Measurements from ENCODE around the gene MAP3K5. TPM values are rescaled to one million over a fixed set of nuclear protein-coding genes. Genes with fewer than 3 reads are reported as not detected.
"Not testable (repeated sequence)": the region's sequence is repeated elsewhere in the genome, so short reads cannot be mapped to it uniquely, and the experiment has no call there.

MAP3K5 gene
- total RNA-seq, 2 experiments from 2014 or later: 9.2 to 11.0 TPM

DNA sequence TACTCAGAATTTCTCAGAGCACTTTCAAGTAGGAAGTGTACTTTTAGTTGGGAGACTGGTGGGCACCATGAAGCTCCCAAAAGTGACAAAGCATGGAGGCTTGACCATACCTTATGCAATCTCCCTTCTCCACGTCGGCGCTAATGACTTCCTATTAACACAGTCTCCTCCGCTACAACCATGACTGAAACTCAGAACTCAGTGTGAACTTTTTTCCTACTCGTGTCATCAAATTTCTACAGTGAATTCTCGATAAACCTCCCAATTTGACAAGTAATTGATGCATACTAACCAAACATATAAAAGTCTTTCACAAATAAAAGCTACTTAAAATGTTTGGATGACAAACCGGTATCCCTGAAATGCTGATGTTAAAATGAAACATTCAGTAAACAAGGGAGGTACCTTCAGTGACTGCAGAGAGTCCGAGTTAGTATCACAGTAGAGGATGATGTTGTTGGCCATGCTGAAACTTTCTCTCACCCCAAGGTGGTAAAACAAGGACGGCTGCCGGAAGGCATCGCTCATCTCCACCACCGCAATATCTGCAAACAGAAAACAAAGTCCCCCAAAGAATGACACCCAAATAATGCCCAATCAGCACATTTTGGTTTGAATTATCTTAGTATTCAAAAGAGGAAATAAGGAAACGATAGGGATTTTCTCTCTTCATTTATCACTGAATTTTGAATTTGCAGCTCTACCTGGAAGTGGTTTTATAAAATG, 72.1 kb downstream of the MAP3K5 start:
- POLR2A ChIA-PET: no interaction called here
- CTCF ChIA-PET: interaction anchor here (0.5 to 1.1 kb wide), 4 partner anchors 29 to 76 kb away, joined by 3 to 5 read pairs (median 4); partner anchors contain the start of gene MAP3K5

DNA sequence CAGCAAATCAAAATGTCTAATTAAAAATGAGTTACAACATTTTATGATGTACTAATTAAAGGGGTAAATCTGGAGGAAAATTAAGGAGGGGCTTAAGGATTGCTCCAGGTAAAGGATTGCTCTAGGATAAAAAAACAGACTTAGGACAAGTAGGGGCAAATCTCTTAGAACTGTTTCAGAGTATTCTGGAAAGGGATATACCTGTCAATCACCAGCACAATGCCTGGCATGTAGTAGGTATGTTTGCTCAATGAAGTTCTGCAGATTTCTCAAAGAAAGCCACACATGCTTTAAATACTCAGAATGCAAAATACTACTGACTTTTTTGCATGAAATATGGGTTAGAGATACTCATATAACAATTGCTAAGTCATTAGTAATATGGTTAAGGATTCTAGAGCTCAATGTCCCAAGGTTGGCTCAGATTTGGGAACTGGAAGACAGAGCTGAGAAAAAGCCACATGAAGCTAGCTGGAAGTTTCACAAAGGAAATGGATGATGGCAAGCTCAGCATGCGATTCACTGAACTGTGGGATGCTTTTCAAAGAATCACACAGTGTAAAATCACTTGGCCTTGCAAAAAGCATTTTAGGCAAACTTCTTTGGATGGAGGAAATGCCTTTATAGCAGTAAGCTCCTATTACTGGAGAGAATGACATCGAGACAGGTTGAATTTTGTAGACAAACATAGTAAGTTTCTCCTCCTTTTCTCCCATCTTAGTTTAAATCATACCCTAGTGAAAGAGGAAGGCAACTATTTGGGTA, 72.8 kb downstream of the MAP3K5 start:
- POLR2A ChIA-PET: interaction anchor here (1.3 kb wide), 1 partner anchor 73 kb away, joined by 3 read pairs; the partner anchor contains the start of gene MAP3K5

DNA sequence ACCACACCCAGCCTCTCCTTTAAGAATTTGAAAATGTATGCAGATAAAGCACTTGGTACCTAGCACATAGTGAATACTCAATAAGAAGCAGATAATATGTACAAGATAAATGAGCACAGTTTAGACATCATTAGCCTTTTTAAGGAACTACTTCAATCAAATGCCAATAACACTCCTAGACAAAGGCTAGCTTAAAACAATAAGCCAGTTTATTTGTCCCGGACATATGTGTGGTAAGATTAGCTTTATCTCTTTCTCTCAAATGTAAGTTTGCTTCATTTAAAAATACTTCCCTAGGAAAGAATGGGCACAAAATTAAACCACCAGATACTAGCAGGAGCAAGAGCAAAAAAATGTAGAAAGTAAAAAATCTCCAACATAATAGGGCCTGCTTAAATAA, 73.8 kb downstream of the MAP3K5 start:
- ChIA-PET CTCF (interaction anchor here (1.4 kb wide), 1 partner anchor 74 kb away, joined by 3 read pairs; no protein-coding TSS in a partner anchor), POLR2A (interaction anchor here (1.3 kb wide), 1 partner anchor 74 kb away, joined by 3 read pairs; the partner anchor contains the start of gene MAP3K5)

More for the DNA sequence above, 72.8 kb downstream of the MAP3K5 start:
- CTCF ChIA-PET: interaction anchor here (0.5 to 1.1 kb wide), 4 partner anchors 29 to 75 kb away, joined by 3 to 5 read pairs (median 4); partner anchors contain the start of gene MAP3K5

DNA sequence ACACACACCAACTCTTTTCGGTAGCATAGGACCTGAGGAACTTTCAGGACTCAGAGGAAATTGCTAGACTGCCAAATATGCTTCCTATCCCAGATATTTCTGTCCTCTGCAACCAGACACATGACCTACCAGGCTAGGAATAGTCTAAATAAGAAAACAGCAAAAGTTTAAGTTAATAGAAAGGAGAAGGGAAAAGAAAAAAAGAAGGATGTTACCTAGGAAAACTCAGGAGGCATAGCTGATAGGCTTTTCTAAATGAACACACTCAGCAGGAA, 74.6 kb downstream of the MAP3K5 start:
- ChIA-PET POLR2A (no interaction called here), CTCF (interaction anchor here (1.4 kb wide), 1 partner anchor 73 kb away, joined by 3 read pairs; no protein-coding TSS in a partner anchor)

DNA sequence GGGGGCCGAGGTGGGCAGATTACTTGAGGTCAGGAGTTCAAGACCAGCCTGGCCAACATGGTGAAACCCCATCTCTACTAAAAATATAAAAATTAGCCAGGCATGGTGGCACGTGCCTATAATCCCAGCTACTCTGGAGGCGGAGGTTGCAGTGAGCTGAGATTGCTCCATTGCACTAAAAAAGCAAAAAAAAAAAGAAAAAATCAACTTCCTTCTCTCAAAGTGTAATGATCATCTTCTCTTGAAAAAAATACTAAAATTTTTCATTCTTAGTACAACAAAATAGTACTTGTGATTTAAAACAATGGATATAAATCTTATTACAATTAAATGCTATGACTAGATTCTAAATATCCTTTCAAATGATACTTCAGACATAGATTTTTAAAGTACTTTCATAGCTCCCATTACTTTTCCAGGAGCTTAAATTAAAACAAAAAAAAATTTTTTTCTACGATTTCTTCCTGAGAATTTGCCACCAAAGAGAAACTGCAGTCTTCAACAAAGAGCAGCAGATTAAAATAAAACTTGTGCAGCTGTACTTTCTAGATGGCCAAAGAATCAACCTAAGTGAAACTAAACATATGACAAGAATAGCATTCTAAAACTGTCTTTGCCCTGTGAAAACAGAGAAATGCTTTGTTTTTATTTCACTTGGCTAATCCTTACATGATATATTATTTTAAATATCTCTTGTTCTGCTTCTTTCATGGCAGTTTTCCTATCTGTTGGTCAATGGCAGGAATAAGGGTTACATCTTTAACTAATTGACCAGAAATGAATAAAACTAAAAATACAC, 75.2 kb downstream of the MAP3K5 start:
- ChIA-PET CTCF (no interaction called here), POLR2A (no interaction called here)

DNA sequence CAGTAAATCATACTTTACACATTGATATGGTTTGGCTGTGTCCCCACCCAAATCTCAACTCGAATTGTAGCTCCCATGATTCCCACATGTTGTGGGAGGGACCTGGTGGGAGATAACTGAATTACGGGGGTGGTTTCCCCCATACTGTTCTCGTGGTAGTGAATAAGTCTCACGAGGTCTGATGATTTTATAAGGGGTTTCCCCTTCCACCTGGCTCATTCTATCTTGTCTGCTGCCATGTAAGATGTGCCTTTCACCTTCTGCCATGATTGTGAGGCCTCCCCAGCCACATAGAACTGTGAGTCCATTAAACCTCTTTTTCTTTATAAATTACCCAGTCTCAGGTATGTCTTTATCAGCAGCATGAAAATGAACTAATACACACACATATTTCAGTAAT, 79.6 kb downstream of the MAP3K5 start:
- POLR2A ChIA-PET: not testable (repeated sequence)
- CTCF ChIA-PET: interaction anchor here (1.1 kb wide), 1 partner anchor 80 kb away, joined by 3 read pairs; the partner anchor contains the start of gene MAP3K5

DNA sequence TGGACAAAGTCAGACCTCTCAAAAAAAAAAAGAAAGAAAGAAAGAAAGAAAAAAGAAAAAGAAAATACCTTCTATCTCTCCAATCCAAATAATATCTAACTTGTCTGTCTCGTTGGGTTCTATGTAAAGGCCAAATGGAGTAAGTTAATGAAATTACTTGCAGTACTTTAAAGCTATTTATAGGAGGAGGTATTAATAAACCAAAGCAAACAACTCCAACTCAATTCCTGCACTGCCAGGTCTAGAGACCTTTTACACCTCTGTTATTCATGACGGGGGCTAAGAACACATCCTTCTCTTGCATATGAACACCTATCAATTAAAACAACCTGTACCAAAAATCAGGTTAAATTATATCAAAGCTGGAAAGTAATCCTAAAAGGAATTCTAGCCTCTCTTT, 80.6 kb downstream of the MAP3K5 start:
- POLR2A ChIA-PET: no interaction called here
- CTCF ChIA-PET: interaction anchor here (1.1 kb wide), 2 partner anchors 68 to 81 kb away, joined by 3 read pairs; partner anchors contain the start of gene MAP3K5

DNA sequence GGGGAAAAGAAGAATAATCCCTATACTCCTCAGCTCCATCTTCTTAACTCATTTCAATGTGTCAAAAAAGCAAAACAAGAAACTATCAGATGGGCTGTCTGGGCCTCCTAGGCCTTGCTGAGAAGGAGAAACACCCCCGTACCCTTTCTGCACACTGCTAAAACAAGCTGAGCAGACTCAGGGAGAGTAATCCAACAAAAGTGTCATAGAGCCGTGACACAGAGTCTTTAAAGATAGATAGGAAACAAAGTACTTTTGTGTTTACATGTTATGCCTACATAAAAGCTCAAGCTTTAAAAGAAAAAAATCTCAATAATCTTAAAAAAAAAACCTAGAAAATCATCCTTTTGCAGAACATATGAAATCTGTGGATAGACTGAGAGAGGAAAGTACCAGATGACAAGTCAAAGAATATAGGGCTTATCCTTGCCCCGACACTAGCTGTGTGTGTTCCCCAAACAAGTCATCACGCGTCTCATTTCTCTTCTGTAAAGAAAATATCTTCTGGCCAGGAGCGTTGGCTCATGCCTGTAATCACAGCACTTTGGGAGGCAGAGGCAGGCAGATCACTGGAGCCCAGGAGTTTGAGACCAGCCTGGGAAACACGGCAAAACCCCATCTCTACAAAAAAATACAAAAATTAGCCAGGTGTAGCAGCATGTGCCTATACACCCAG, 81.3 kb downstream of the MAP3K5 start:
- POLR2A ChIA-PET: no interaction called here
- CTCF ChIA-PET: interaction anchor here (1.1 kb wide), 1 partner anchor 67 kb away, joined by 3 read pairs; no protein-coding TSS in a partner anchor

DNA sequence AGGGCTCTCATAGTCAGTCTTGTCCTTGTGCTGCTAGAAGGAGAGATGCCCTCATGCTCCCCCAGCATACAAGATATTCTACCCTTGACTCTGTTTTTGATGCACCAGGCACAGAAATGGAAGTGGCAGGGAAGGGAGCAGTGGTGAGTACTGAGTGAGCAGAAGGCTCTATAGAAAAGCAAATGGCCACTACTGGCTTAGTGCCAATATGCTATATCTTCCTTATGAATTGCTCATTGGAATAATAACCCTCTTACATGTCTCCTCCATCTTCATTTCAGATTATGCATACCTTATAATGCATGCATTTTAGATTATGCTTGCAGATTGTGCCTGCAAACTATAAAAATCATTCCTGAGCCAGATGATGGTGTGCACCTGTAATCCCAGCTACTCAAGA, 82.8 kb downstream of the MAP3K5 start:
- ChIA-PET POLR2A (no interaction called here), CTCF (no interaction called here)

DNA sequence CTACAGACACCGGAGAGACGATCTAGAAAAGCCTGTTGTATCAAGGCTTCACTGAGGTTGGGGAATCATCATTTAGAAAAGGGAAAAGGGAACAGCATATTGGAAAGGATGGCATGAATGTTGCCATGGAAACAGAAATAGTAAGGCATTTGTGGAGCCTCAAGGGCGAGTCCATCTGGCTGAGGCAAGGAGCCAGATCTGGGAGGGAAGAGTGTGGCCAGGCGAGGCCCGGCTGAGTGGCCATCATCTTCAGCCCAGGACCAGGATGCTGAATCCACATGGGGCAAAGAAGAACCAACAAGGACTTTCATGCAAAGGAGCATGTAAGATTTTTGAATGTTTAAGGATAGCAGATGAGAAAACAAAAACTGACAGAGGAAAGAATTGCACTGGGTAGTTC, 85.8 kb downstream of the MAP3K5 start:
- ChIA-PET POLR2A (interaction anchor here (0.6 kb wide), 1 partner anchor 62 kb away, joined by 3 read pairs; no protein-coding TSS in a partner anchor), CTCF (no interaction called here)

DNA sequence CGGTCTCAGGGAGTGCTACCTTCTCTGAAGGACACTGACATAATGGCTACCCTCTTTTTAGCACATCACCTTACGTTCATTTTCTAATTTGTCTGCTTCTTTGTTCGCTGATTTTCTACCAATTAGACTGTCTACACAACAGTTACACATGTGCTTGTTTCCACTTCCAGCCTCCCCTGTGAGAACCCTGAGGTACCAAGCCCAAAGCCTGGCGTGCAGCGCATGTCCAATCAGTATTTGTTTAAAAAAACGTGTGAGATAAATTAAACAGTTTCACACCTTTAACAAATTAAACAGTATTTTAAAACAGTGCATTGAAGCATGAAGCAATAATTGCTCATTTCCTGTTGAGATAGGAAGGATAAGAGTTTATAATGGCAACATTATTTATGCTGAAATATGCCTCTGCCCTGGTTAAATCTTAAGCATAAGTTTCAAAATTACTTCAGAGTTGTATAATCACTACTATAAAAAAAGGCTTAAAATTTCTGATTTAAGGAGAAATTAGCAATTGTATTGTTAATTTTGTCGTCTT, 88.9 kb downstream of the MAP3K5 start:
- POLR2A ChIA-PET: no interaction called here
- CTCF ChIA-PET: no interaction called here

DNA sequence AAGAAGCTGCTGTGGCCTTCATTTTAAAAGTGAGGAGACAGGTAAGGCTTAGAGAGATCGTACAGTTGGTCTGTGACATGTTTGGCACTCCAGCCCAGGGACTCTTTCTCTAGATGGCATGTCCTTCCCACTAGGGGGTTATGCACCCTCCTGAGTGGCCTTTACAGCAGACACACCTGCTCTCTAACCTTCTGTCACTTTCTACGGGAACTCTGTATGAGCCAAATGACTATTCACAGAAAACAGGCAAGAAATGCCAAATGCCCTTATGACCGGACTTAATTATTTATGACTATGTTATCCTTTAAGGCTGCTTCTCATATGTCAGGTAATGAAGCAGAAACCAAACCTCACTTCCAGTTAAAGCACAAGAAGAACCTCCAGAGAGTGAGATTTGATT, 91.2 kb downstream of the MAP3K5 start:
- POLR2A ChIA-PET: interaction anchor here (0.5 kb wide), 1 partner anchor 15 kb away, joined by 3 read pairs; no protein-coding TSS in a partner anchor
- CTCF ChIA-PET: interaction anchor here (1.8 kb wide), 1 partner anchor 91 kb away, joined by 7 read pairs; the partner anchor contains the start of gene MAP3K5

DNA sequence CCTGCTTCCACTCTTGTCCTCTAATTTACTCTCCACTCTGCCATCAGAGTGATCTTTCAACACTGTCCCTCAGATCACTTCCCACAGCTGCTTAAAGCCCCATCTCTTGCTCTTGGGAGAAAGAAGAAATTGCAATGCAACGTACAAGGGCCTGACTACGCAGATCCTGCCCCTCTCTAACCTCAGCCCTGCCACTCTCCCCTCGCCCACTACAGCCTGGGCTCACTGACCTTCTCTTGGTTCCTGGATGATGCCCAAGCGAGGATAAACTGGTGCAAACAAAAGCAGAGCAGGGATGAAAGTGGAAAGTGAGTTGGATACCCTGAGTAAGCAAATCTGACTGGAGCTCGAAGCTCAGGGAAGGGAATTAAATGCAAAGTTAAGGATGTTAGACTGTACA, 92.9 kb downstream of the MAP3K5 start:
- ChIA-PET POLR2A (no interaction called here), CTCF (no interaction called here)

DNA sequence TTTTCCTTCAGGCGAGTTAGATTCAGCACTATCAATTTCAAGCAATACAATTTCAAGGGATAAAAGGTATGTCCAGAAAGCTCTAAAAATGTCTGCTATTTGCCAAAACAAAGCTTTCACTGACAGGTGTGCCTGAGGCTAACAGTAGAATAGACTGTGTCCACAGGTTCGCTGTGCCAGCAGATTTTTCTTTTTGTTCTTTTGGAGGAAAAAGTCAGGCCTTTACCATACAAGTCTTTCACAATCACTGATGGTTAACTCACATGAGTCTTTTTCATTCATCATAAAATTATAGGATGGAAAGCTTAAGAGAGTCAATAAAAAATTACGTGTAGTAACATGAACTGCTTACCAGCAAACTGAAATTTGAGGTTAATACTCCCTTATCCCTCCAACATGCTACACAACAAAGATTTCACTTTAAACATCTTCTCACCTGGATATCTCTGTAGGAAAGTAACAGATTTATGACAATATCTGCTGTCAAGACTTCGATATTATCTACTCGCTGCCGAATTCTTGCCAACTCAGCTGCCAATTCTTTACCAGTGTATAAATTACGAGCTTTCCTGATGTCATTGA, 95.4 kb downstream of the MAP3K5 start:
- CTCF ChIA-PET: no interaction called here
- POLR2A ChIA-PET: no interaction called here

DNA sequence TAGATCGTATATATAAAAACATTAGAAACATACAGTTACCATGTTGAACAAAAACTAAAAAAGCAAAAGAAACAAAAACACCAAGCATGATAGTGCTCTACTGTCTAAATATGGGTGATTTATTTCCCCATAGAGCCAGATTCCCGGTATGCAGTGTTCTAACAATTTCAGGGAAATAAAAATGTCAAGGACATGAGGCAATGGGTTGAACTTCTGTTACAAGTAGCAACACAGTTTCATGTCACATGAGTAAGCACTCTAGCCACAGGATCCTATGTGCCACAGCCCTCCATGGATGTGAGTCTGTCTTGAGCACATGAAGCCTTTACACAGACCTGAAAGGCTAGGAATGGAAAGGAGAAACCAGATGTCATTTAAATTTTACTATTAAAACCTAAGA, 96.0 kb downstream of the MAP3K5 start:
- CTCF ChIA-PET: no interaction called here

DNA sequence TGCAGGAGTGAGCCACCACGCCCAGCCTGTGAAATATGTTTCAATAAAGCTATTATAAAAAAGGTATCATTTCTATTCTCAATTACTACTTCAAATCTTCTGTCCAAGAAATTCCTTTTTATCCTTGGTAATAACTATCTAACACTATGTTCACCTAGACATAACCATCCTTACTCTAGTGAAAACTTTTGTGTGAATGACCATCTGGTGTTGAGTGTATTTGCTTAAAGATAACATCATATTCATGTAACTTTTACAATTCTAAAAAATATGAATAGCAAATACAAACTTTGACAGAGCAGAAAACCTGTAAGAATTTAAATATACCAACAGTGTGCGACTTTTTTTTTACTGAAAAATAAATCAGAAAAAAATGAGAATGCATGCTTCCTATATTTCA, 96.9 kb downstream of the MAP3K5 start:
- POLR2A ChIA-PET: no interaction called here
- CTCF ChIA-PET: no interaction called here

More for the DNA sequence above, 96.0 kb downstream of the MAP3K5 start:
- POLR2A ChIA-PET: no interaction called here

DNA sequence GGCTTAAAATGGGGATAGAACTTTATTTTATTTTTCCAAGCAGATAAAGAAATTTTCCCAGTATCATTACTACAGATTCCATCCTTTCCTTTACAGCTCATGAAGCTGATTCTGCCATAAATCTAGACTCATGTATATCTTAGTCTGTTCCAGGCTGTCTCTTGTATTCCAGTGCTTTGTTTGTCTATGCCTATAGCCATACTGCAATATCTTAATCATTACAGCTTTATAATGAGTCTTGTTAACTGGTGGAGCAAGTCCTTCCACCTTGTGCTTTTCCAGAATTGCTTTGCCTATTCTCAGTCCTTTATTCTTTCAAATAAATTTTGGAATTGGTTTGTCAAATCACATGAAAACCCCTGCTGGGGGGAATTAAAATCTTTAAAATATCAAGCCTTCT, 99.2 kb downstream of the MAP3K5 start:
- ChIA-PET POLR2A (no interaction called here), CTCF (interaction anchor here (2.1 kb wide), 1 partner anchor 99 kb away, joined by 4 read pairs; the partner anchor contains the start of gene MAP3K5)

DNA sequence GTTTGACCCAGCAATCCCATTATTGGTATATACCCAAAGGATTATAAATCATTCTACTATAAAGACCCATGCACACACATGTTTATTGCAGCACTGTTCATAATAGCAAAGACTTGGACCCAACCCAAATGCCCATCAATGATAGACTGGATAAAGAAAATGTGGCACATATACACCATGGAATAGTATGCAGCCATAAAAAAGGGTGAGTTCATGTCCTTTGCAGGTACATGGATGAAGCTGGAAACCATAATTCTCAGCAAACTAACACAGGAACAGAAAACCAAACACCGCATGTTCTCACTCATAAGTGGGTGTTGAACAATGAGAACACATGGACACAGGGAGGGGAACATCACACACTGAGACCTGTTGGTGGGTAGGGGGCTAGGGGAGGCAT, 104.4 kb downstream of the MAP3K5 start:
- POLR2A ChIA-PET, CTCF ChIA-PET: not testable (repeated sequence)

Data from activated CD8-positive, alpha-beta memory T cell treated with anti-CD3 and anti-CD28 coated beads for 36 hours (primary cell).